ENCODE measurements around the gene PLK5.
"Not testable (repeated sequence)": the region's sequence is repeated elsewhere in the genome, so short reads cannot be mapped to it uniquely, and the experiment has no call there.

Gene PLK5

DNA sequence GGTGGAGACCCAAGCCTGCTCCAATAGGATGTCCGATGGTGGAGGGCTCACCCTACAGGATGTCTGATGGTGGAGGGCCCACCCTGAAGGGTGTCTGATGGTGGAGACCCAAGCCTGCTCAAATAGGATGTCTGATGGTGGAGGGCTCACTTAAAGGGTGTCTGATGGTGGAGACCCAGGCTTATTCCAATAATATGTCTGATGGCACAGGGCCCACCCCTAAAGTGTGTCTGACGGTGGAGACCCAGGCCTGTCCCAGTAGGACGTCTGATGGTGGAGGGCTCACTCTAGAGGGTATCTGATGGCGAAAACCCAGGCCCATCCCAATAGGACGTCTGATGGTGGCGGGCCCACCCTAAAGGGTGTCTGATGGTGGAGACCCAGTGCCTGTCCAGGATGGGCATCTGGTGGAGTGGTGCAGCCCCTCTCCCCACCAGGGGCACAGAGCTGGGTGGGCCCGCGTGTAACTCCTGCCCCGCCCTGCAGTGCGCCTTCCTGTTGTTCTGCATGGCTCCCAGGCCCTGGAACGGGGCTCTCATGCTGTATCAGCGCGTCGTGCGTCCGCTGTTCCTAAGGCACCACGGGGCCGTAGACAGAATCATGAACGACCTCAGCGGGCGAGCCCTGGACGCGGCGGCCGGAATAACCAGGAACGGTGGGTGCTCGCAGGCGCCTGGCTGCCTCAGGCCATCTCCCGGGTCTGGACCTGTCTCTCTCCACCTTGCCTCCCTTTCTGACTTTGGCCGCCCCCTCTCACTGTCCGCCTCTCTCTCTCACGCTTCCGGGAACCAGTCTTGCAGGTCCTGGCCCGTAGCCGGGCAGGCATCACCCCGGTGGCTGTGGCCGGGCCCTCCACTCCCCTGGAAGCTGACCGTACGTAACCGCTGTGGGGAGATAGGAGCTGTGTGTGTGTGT lies 27.8 kb upstream of the PLK5 start:
- FAIRE-seq (no peak), DNase-seq (ENCODE audit: insufficient read length, low spot score) (no peak)
- no peak for TF ChIP-seq POLR2A (IDR thresholded peaks at IDR 0.05; ENCODE audit: low read depth, low read length)

- TF ChIP-seq POLR2A (IDR thresholded peaks at IDR 0.05; ENCODE audit: low read depth, low read length), result no peak
- FAIRE-seq (no peak), DNase-seq (ENCODE audit: insufficient read length, low spot score) (no peak)
Measured at GRCh38 chr19:1496714-1497577, 26.9 kb upstream of the PLK5 start.

GRCh38 chr19:1497578-1498235 lies 26.2 kb upstream of the PLK5 start:
- no peak for FAIRE-seq
- DNase-seq (ENCODE audit: insufficient read length, low spot score), result no peak
- TF ChIP-seq POLR2A (IDR thresholded peaks at IDR 0.05; ENCODE audit: low read depth, low read length), result no peak

GRCh38 chr19:1499231-1499630 lies 24.6 kb upstream of the PLK5 start:
- FAIRE-seq, result not testable (repeated sequence)

GRCh38 chr19:1501200-1501595 lies 22.7 kb upstream of the PLK5 start:
- DNase-seq (ENCODE audit: insufficient read length, low spot score) (no peak), FAIRE-seq (no peak)
- no peak for TF ChIP-seq POLR2A (IDR thresholded peaks at IDR 0.05; ENCODE audit: low read depth, low read length)

More at GRCh38 chr19:1499231-1499630, 24.6 kb upstream of the PLK5 start:
- DNase-seq (ENCODE audit: insufficient read length, low spot score), result not testable (repeated sequence)

GRCh38 chr19:1502433-1503088 lies 21.3 kb upstream of the PLK5 start:
- no peak for TF ChIP-seq POLR2A (IDR thresholded peaks at IDR 0.05; ENCODE audit: low read depth, low read length)
- DNase-seq (ENCODE audit: insufficient read length, low spot score), result no peak
- FAIRE-seq, result no peak

DNA sequence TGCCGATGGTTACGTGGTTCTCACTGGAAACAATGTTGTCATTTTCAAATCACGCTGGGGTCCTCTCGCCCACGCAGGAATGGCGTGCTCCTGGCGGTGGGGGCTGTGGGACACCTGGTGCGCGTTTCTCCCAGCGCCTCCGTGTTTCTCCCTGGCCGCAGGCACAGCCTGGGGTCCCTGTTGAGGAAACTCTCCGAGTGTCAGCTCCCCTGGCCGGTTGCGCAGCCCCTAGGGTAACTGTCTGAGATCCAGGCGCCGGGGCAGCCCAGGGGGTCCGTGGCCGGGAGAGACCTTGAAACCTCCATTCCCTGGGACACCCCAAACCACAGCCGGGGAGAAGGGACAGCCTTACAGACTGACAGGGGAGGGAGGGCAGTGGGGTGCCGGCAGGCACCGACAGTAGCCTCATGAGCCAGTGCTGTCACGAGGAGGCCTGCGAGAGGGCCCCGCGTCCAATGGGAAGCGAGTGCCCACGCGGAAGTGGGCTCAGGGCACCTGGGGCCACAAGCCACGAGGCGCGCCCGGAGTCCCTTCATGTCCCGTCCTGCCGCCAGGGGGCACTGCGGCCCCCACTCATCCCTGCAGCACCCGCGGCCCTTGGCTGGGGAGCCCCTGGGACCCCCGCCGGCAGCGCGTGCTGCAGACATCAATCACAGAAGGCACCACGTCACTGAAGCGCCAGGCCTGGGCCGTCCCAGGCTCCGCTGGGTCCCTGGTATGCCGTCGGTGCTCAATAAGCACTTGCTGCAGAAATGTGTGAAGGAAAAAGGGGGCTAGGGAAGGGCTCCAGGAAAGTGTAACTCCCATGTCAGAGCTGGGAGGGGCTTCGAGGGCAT lies 20.6 kb upstream of the PLK5 start:
- FAIRE-seq (no peak), DNase-seq (ENCODE audit: insufficient read length, low spot score) (no peak)
- TF ChIP-seq POLR2A (IDR thresholded peaks at IDR 0.05; ENCODE audit: low read depth, low read length), result no peak

DNA sequence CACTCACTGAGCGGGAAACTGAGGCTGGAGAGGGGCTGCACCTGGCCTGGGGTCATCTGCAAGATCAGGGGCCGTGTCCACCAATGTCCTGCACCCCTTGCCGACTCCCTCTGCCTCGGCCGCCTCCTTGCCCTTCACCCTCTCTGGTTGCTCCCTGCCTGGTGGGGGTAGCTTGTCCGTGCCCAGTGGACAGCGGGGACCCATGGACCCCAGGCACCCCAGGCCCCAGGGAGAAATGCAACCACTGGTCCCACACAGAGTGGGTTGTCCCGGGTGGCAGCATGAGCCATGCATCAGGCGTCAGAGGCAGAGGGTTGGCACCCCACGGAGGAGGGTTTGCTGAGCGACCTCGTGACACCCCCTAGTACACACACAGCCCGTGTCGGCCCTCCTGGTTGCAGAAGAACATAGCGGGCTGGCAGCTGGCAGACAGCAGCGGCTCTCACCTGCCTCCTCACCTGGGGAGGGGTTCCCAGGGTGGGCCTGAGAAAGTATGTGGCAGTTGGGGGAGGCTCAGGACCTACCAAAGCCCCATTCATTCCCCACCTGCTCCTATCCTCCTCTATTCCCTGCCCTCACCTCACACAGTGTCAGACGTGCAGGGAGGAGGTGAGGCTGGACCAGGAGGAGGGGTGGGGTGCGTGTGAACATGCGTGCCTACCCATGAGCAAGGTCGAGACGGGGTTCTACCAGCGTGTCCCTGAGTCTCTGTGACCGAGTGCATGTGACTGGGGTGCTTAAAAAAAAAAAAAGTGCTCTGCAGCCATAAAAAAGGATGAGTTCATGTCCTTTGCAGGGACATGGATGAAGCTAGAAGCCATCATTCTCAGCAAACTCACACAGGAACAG lies 19.7 kb upstream of the PLK5 start:
- no peak for TF ChIP-seq POLR2A (IDR thresholded peaks at IDR 0.05; ENCODE audit: low read depth, low read length)
- DNase-seq (ENCODE audit: insufficient read length, low spot score) (no peak), FAIRE-seq (no peak)

DNA sequence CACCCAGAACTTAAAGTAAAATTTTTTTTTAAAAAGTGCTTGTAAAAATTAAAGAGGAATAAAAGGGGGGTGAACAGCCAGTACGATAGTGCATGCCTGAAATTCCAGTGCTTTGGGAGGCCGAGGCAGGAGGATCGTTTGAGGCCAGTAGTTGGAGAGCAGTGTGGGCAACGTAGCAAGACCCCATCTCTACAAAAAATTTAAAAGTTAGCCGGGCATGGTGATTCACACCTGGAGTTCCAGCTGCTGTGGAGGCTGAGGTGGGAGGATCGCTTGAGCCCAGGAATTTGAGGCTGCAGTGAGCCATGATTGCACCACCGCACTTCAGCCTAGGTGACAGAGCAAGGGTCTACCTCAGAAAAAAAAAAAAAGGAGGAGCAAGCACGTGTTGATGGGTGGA lies 18.9 kb upstream of the PLK5 start:
- no peak for FAIRE-seq
- DNase-seq (ENCODE audit: insufficient read length, low spot score), result no peak
- no peak for TF ChIP-seq POLR2A (IDR thresholded peaks at IDR 0.05; ENCODE audit: low read depth, low read length)

DNA sequence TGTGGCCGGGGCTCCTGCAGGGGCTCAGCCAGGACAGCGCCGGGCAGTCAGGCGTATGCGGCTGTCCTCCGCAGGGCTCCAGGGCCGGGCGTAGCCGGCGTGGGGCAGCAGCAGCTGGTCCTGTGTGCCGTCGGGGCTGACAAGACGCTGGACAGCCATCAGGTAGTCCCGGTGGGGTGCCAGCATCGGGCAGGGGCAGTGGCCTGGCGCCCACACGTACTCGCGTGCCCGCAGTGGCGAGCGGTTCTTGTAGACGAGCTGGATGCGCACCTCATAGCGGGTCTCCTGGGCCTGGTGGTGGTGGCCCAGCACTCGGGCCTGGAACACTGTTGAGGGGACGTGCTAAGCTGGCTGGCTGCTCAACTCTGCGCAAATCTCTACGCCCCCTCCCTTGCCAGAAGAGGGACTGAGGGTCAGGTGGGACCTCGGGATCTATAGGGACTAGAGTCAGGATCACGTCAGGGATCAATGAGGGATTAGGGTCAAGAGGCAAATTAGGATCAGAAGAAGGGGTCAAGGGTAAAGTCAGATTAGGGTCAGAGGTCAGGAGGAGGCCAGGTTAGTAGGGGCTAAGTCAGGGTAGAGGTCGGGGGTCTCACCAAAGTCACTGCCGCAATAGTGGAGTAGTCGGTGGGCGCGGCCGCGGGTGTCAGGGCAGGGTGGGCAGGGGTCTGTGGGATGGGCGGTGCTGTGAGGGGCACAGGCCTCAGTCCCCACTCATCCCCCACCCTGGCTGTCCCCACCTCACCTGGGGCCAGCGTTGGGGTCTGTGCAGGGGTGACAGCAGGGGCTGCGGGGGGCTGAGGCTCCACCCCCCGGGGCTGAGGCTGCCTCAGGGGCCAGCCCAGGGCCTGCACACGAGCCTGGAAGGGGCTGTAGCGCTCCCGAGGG lies 17.6 kb upstream of the PLK5 start:
- no peak for DNase-seq (ENCODE audit: insufficient read length, low spot score)
- no peak for FAIRE-seq
- no peak for TF ChIP-seq POLR2A (IDR thresholded peaks at IDR 0.05; ENCODE audit: low read depth, low read length)

GRCh38 chr19:1507192-1507660 lies 16.7 kb upstream of the PLK5 start:
- DNase-seq (ENCODE audit: insufficient read length, low spot score), result no peak
- TF ChIP-seq POLR2A (IDR thresholded peaks at IDR 0.05; ENCODE audit: low read depth, low read length), result no peak
- no peak for FAIRE-seq

Data from H54 (cell line).